Stimulated activated CD4-positive, alpha-beta T cell treated with anti-CD3 and anti-CD28 coated beads, Interleukin-4, amount 100 ng/mL, for 24 hours (primary cell): ENCODE data around the gene NARF.
"Not testable (repeated sequence)": the region's sequence is repeated elsewhere in the genome, so short reads cannot be mapped to it uniquely, and the experiment has no call there.

ENCODE experiments used
- DNase-seq: peaks from one replicate; pipeline ENCODE4 v3.0.0-alpha.2; 2020

Gene NARF

DNA sequence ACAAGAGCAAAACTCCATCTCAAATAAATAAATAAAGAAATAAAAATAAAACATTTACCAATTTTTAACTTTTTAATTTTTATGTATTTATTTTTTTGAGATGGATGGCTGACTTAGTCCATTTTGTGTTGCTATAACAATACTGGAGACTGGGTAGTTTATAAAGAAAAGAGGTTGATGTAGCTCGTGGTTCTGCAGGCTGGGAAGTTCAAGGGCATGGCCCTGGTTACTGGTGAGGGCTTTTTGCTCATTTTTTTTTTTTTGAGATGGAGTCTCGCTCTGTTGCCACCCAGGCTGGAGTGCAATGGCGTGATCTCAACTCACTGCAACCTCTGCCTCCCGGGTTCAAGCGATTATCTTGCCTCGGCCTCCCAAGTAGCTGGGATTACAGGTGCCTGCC is 46.8 kb downstream of the NARF start:
- DNase-seq, result no peak

GRCh38 chr17:82506402-82506801 is 47.9 kb downstream of the NARF start:
- peak; percentile 44 for DNase-seq

GRCh38 chr17:82507631-82508175 is 49.2 kb downstream of the NARF start:
- no peak for DNase-seq

DNA sequence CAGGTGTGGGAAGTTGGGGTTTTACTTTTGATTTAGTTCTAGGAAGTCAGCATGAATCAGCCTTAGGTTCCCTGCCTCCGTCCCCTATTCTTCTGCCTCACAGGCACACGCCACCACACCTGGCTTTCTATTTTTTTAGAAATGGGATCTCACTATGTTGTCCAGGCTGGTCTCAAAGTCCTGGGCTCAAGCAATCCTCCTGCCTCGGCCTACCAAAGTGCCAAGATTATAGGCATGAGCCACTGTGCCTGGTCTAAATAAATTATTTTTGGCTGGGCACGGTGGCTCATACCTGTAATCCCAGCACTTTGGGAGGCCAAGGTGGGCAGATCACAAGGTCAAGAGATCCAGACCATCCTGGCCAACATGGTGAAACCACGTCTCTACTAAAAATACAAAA is 53.1 kb downstream of the NARF start:
- DNase-seq, result not testable (repeated sequence)

- not testable (repeated sequence) for DNase-seq
Observed at GRCh38 chr17:82513864-82514263, 55.3 kb downstream of the NARF start.

DNA sequence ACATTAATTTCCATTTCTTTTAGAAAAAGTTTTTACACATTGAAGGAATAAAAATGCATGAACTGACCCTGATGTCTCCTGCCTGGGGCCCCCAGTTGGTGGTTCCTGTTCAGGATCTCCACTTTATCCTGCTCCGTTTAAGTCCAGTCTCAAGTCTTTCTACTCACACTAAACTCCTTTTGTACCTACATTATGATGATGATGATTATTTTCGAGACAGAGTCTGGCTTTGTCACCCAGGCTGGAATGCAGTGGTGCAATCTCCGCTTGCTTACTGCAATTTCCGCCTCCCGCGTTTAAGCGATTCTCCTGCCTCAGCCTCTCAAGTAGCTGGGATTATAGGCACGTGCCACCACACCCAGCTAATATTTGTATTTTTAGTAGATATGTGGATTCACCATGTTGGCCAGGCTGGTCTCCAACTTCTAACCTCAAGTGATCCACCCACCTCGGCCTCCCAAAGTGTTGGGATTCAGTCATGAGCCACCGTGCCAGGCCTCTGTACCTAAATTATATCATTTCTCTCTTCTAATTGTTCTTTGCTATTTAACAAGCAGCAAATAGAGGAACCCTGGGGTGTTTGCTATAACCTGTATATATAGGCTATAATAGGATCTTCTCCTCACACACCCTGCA is 58.8 kb downstream of the NARF start:
- DNase-seq, result no peak

DNA sequence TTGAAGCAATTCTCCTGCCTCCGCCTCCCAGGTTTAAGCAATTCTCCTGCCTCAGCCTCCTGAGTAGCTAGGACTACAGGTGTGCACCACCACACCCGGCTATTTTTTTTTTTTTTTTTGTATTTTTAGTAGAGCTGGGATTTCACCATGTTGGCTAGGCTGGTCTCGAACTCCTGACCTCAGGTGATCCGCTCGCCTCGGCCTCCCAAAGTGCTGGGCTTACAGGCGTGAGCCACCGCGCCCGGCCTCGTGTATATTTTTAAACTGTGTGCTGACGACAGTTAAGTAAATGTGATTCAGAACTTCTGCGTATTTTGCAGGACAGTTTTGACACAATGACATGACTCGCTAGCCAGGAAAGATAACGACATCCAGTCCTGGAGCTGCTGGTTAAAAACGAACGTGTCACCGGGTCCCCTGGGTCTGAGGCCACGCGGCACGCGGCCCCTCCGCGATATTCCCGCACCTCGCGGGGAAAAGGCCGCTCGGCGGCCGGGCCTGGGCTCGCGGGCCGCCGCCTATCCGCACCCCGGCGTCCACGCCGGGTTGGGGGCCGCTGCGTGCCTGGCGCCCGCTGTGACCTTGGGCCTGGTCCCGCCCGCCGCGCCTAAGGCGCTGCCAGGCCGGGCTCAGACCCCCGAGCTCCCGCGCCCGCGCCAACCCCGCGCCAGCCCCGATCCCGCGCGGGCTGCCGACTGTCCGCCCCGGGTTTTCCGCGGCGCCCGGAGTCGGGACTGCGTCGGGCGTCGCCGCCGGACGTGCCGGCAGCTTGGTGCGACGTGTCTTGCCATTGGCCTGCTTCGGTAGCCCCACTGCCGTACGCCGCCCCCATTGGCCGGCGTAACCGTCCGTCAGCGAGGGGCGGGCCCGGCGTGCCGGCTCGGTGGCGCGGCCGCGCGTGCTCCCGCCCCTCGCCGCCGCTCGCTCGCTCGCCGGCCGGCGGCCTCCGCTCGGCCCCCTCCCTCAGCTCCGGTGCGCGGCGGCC is 60.6 kb downstream of the NARF start, which contains the start of gene FOXK2:
TSS of gene FOXK2 (plus strand) at position 907 of the 985 bp plus-strand sequence. CDS start 157 bp downstream, outside the sequence.
- peak; percentile 93 for DNase-seq

DNA sequence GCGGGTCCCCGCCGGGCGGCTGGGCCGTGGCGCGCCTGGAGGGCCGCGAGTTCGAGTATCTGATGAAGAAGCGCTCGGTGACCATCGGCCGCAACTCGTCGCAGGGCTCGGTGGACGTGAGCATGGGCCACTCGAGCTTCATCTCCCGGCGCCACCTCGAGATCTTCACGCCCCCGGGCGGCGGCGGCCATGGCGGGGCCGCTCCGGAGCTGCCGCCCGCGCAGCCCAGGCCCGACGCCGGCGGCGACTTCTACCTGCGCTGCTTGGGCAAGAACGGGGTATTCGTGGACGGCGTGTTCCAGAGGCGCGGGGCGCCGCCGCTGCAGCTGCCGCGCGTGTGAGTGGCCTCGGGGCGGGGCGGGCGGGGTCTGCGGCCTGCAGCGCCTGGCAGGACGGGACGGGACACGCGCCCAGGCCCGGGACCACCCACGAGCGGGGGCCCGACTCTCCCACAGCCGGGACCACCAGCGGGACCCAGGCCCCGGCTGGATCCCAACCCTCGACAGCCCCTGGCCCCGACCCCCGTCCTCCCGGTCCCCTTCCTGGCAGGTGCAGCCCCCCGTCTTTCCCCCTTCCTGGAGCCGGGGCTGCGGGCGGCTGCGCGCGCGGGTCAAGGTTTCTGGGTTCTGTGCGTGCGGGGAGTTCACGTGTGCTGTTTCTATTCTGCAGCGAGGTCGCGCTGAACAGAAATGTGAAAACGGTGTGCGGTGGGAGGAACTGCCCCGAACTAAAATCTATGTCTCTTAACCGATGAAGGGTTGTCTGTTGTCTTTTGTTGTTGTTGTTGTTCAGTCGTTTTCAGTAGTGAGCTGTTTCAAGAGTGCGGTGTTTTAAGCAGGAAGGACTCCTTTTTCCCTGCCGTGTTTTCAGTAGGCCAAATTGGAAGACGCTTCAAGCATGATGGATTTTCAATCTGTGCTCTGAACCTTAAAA is 61.7 kb downstream of the NARF start:
- peak; percentile 28 for DNase-seq

DNA sequence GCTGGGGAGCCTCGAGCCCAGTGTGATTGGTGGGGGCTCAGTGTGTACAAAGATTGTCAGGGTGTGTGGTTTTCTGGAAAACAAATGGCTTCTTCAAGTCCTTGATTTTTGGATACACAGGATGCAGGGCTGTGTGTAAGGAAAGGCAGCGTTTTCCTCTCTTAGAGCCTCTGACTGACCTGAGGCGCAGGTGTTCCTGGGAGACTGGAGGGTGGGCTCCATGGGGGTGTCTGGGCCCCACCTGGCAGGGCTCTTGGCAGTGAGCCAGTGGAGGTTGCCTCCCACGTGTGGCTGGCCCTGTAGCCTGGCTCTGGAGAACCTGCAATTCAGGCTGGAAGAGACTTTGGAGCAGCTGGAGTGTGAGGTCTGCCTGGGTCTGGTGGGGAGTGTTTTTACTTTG is 66.0 kb downstream of the NARF start:
- DNase-seq, result no peak

DNA sequence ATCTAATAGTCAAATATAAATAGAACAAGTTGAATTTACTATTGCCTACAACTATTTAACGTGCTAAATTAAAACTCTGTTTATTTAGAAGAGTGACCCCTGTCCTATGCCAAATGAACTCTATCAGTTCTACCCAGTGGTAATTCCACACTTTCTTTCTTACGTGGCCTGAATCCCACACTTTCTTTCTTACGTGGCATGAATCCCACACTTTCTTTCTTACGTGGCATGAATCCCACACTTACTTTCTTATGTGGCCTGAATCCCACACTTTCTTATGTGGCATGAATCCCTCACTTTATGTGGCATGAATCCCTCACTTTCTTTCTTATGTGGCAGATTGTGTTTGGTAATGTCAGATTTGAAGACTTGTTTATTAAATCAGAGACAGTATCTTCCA is 67.2 kb downstream of the NARF start:
- no peak for DNase-seq

GRCh38 chr17:82527898-82528297 is 69.4 kb downstream of the NARF start:
- no peak for DNase-seq

DNA sequence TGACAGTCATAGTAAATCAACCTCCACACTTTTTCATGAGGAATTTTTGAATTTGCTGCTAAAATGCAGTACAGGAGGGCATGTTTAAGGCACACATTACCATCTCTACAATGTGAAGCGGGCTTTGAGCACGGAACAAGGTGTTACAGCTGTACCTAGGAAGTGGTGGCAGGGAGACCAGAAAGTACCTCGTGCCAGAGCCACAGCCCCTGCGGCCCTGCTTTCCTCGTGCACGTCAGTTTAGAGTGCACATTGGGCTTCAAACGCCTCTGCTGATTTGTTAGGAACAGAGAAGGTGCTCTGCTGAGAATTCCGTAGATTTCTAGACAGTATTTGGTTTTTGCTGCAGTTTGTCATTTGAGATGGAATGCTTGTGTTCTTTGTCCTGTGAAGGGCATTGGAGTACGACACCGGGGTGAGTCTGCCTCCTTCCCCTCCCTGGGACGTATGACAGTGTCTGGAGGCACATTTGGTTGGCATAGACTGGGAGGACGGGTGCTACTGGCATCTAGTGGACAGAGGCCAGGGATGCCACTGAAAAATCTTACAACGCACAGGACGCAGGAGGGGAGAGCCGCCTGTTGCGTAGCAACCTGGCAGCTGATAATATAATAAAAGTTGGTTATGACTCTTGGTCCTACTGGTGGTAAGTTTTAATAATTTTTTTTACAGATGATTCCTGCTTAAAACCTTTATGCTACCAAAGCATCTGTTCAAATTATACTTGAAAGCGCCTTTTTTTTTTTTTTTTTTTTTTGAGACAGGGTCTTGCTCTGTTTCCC is 70.1 kb downstream of the NARF start:
- no peak for DNase-seq

DNA sequence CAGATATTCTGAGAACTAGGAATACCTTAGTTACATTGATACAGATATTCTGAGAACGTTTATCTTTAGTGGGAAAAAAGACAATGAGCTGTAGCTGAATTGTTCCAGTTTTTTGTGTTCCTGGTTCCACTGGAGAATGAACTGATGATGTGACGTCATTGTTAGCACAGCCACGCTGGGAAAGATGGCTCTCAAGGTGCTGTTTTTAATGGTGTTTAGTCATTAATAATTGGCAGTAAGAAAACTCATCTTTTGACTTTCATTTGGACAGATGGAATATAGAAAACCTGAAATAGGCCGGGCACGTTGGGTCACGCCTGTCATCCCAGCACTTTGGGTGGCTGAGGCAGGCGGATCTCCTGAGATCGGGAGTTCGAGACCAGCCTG is 71.4 kb downstream of the NARF start:
- no peak for DNase-seq

GRCh38 chr17:82531431-82531881 is 72.9 kb downstream of the NARF start:
- DNase-seq, result no peak

GRCh38 chr17:82534401-82534812 is 75.9 kb downstream of the NARF start:
- DNase-seq, result no peak

DNA sequence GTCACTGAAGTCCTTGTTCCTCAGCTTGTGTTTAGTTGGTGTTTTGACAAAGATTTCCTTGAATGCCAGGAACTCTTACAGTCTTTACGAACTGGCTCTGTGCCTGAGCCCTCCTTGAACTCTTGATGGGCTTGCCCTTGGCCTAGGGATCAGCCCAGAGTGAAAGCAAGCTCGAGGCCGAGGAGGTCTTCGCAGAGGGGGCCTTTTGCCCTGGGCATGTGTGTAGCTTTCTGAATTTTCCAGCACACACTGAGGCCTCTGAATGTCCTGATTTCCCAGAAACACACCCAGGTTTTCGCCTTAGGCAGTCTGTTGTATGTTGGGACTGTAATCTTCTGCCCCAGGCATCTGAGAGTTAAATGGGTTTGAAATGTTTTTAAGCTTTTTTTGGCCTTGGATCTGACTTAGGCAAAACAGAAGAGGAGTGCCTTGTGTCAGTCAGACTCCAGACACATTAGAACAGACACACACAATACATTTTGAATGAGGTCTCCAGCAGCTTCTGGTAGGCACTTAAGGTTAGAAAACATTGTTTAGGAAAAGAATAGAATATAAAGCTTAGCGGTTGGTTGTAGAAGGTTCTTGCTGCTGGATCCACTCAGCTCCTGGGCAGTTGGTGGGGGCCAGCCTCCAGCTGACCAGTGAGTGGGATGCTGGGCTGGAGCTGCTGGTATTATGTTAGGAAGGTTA is 78.1 kb downstream of the NARF start:
- no peak for DNase-seq

- DNase-seq, result not testable (repeated sequence)
Observed at GRCh38 chr17:82537228-82537627, 78.7 kb downstream of the NARF start.

DNA sequence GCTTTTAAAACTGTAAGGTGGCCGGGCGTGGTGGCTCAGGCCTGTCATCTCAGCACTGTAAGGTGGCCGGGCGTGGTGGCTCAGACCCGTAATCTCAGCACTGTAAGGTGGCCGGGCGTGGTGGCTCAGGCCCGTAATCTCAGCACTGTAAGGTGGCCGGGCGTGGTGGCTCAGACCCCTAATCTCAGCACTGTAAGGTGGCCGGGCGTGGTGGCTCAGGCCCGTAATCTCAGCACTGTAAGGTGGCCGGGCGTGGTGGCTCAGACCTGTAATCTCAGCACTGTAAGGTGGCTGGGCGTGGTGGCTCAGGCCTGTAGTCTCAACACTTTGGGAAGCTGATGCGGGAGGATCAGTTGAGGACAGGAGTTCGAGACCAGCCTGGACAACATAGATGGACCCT is 80.5 kb downstream of the NARF start:
- not testable (repeated sequence) for DNase-seq
